SK-N-SH treated with all-trans-retinoic acid at 6 μM for 48 hours (cell line): ENCODE measurements around the gene FBLIM1.

ENCODE experiments used
- ARNTL ChIP-seq: fragments of 450-650 bp; formaldehyde crosslinking; IDR thresholded peaks from 2 replicates; pipeline ENCODE4 v1.5.0; 2020; ENCODE audit warnings: low read depth, mild to moderate bottlenecking, moderate library complexity, borderline replicate concordance
- GLIS3 ChIP-seq: fragments of 250-450 bp; sonication (Bioruptor Pico); IDR thresholded peaks from 2 replicates; pipeline ENCODE4 v1.5.0; 2020; ENCODE audit warnings: mild to moderate bottlenecking, moderate library complexity
- ISL1 ChIP-seq: fragments of 250-450 bp; sonication (Bioruptor Pico); IDR thresholded peaks from 2 replicates; pipeline ENCODE4 v2.1.2; 2022; ENCODE audit warnings: mild to moderate bottlenecking, moderate library complexity
- RARB ChIP-seq: fragments of 250-450 bp; sonication (Bioruptor Pico); IDR thresholded peaks from 2 replicates; pipeline ENCODE4 v1.8.0; 2021; ENCODE audit warnings: mild to moderate bottlenecking, moderate library complexity
- SNAI2 ChIP-seq: fragments of 250-450 bp; sonication (Bioruptor Pico); IDR thresholded peaks from 2 replicates; pipeline ENCODE4 v1.5.0; 2020; ENCODE audit warnings: mild to moderate bottlenecking, moderate library complexity
- TCF4 ChIP-seq: fragments of 250-450 bp; sonication (Bioruptor Pico); IDR thresholded peaks from 2 replicates; pipeline ENCODE4 v1.8.0; 2021; ENCODE audit warnings: mild to moderate bottlenecking, moderate library complexity, borderline replicate concordance
- ZFP3 ChIP-seq: fragments of 250-450 bp; sonication (Bioruptor Pico); IDR thresholded peaks from 2 replicates; pipeline ENCODE4 v1.5.0; 2020; ENCODE audit warnings: mild to moderate bottlenecking, moderate library complexity
- ZNF565 ChIP-seq: fragments of 450-650 bp; formaldehyde crosslinking; conservative IDR thresholded peaks from 2 replicates; pipeline ENCODE4 v1.5.0; 2020; ENCODE audit warnings: low read depth, mild to moderate bottlenecking, moderate library complexity
- ZNF70 ChIP-seq: fragments of 450-650 bp; formaldehyde crosslinking; IDR thresholded peaks from 2 replicates; pipeline ENCODE4 v1.5.0; 2020; ENCODE audit warnings: mild to moderate bottlenecking, moderate library complexity
- TF ChIP-seq, protein P1 (sequence below): fragments of 250-450 bp; sonication (Bioruptor Pico); IDR thresholded peaks from 2 replicates; pipeline ENCODE4 v1.8.0; 2020; ENCODE audit warnings: mild to moderate bottlenecking, moderate library complexity, borderline replicate concordance

DNA sequence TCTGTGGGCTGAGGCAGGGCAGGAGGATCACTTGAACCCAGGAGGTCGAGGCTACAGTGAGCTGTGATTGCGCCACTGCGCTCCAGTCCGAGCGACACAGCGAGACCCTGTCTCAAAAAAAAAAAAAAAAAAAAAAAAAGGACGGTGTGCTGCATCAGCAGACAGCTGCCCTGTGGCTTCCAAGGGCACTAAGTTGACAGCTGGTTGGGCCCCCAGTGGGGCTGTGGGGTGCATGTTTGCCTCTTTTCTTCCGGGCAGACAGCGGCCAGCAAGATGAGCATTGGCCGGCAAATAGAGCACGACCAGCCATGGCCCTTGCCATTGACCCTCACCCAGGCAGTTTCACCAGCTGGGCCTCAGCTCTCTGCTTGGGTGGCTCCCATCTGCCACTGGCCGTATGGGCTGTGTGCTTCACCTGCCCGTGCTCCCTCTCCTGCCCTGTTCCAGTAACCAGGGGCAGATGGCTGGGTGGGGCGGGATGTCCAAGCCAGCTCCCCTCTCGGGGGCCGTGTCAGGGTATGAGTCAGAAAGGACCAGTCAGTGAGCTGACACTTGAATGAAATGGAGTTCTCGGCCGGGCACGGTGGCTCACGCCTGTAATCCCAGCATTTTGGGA lies 34.9 kb upstream of the FBLIM1 start:
- TF ChIP-seq ZFP3 (no peak), ISL1 (CRISPR knock-in tag) (no peak), ZNF565 (no peak), RARB (CRISPR knock-in tag) (no peak), SNAI2 (CRISPR knock-in tag) (no peak), TCF4 (CRISPR knock-in tag) (no peak), ARNTL (CRISPR knock-in tag) (no peak), GLIS3 (CRISPR knock-in tag) (no peak), ZNF70 (CRISPR knock-in tag) (no peak)
- TF ChIP-seq, protein P1, sequence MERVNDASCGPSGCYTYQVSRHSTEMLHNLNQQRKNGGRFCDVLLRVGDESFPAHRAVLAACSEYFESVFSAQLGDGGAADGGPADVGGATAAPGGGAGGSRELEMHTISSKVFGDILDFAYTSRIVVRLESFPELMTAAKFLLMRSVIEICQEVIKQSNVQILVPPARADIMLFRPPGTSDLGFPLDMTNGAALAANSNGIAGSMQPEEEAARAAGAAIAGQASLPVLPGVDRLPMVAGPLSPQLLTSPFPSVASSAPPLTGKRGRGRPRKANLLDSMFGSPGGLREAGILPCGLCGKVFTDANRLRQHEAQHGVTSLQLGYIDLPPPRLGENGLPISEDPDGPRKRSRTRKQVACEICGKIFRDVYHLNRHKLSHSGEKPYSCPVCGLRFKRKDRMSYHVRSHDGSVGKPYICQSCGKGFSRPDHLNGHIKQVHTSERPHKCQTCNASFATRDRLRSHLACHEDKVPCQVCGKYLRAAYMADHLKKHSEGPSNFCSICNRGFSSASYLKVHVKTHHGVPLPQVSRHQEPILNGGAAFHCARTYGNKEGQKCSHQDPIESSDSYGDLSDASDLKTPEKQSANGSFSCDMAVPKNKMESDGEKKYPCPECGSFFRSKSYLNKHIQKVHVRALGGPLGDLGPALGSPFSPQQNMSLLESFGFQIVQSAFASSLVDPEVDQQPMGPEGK: no peak
